Measurements from ENCODE around the gene KLK10. TPM values are rescaled to one million over a fixed set of nuclear protein-coding genes. Genes with fewer than 3 reads are reported as not detected.

KLK10 gene
- total and polyA plus RNA-seq, 2 donors (not counting 3 experiments of a cell fraction or from before 2014, with no cell fraction given) = not detected

- intact Hi-C loops (cut with micrococcal nuclease) (loop anchor here (1.0 kb wide), 2 partner anchors 73 to 148 kb away; no protein-coding TSS in a partner anchor), dilution Hi-C loops (cut with MboI; ENCODE audit: extremely low pct_ligation_motif_present, low sequenced_read_pairs) (no loop called here)
- no peak overlapping the region for H3K27ac ChIP-seq (ENCODE audit: insufficient read depth, low read depth, low read length)
- no peaks in the 10 kb centered on the region for H3K4me1 ChIP-seq (ENCODE audit: control insufficient read depth, extremely low read depth, insufficient read depth, low read length)
- no peak overlapping the region for H3K9ac ChIP-seq (replicated peaks; ENCODE audit: extremely low read depth, insufficient read depth, low read length)
- peak; percentile 77 for FAIRE-seq
- CTCF ChIA-PET = interaction anchor here (0.6 to 2.1 kb wide), 32 partner anchors 8 to 721 kb away, joined by 3 to 73 read pairs (median 5); partner anchors contain the start of genes CTU1 and KLK12
- no peaks in the 10 kb centered on the region for H3K79me2 ChIP-seq (ENCODE audit: control insufficient read depth, insufficient read depth, low read length)
- no peaks in the 10 kb centered on the region for H3K9me1 ChIP-seq (replicated peaks; ENCODE audit: control insufficient read depth, extremely low read depth, insufficient read depth, low read length)
- TF ChIP-seq, protein P1, sequence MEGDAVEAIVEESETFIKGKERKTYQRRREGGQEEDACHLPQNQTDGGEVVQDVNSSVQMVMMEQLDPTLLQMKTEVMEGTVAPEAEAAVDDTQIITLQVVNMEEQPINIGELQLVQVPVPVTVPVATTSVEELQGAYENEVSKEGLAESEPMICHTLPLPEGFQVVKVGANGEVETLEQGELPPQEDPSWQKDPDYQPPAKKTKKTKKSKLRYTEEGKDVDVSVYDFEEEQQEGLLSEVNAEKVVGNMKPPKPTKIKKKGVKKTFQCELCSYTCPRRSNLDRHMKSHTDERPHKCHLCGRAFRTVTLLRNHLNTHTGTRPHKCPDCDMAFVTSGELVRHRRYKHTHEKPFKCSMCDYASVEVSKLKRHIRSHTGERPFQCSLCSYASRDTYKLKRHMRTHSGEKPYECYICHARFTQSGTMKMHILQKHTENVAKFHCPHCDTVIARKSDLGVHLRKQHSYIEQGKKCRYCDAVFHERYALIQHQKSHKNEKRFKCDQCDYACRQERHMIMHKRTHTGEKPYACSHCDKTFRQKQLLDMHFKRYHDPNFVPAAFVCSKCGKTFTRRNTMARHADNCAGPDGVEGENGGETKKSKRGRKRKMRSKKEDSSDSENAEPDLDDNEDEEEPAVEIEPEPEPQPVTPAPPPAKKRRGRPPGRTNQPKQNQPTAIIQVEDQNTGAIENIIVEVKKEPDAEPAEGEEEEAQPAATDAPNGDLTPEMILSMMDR (IDR thresholded peaks at IDR 0.05; ENCODE audit: extremely low read depth in 1 of 2, insufficient read depth in 1 of 2, low read depth in 1 of 2, low read length in 2 of 2) = peak; percentile 57 to 59
- no peak for TF ChIP-seq POLR2A (IDR thresholded peaks at IDR 0.05; ENCODE audit: low read depth, low read length)
- TF ChIP-seq MAX (IDR thresholded peaks at IDR 0.05; ENCODE audit: insufficient read depth, insufficient read length) = no peak
- no TSS peak for BruUV-seq (replicated peaks)
- no peaks in the 10 kb centered on the region for H4K20me1 ChIP-seq (replicated peaks; ENCODE audit: control insufficient read depth, extremely low read depth, insufficient read depth, low read length)
- H3K27me3 ChIP-seq (ENCODE audit: control insufficient read depth in 2 of 2, insufficient read depth in 2 of 2, low read length in 2 of 2) = peaks cover 21 to 25% of the 10 kb centered on the region in 2 experiments
- peak; percentile 67 for DNase-seq (ENCODE audit: low read depth, low spot score)
- H3K9me3 ChIP-seq (replicated peaks; ENCODE audit: control insufficient read depth, insufficient read depth, low read length) = no peaks in the 10 kb centered on the region
- H3K36me3 ChIP-seq (ENCODE audit: control insufficient read depth in 2 of 2, extremely low read depth in 1 of 2, insufficient read depth in 2 of 2, low read length in 2 of 2) = no peaks in the 10 kb centered on the region
- no peak overlapping the region for H3K4me3 ChIP-seq (replicated peaks in 1 of 3; ENCODE audit: insufficient read depth in 1 of 3, low read depth in 1 of 3, low read length in 3 of 3)
- POLR2A ChIA-PET = no interaction called here
- H3K4me2 ChIP-seq (ENCODE audit: insufficient read depth, low read length) = no peak overlapping the region
- H2AFZ ChIP-seq (ENCODE audit: low read depth, low read length) = no peak overlapping the region
Measured at GRCh38 chr19:51020988-51021651, 1.6 kb upstream of the KLK10 start.

All from endothelial cell of umbilical vein (primary cell).